Calu3 (cell line): ENCODE results near the gene INKA1. TPM values are rescaled to one million over a fixed set of nuclear protein-coding genes. Genes with fewer than 3 reads are reported as not detected.

Experiments used
- BruUV-seq: library from RNA; stranded (reverse); fragments of 400-500 nt; replicated peaks from 2 replicates; lab custom pipeline; 2021; lab: Mats Ljungman, UMichigan
- CTCF ChIA-PET: fragments of 300-600 bp; sonication (Branson Sonifier 250); formaldehyde crosslinking; loops from one replicate; lab custom pipeline; 2022; ENCODE audit warnings: antibody characterized with exemption; lab: Charles Lee
- DNase-seq: peaks from one replicate; pipeline ENCODE4 v3.0.0; 2022
- H3K27ac Mint-ChIP-seq: one replicate; pipeline ENCODE4 v1.8.0; 2022; ENCODE audit warnings: mixed read lengths; ENCODE audit not compliant: unreplicated experiment
- H3K27me3 Mint-ChIP-seq: one replicate; pipeline ENCODE4 v1.8.0; 2022; ENCODE audit warnings: mixed read lengths; ENCODE audit not compliant: unreplicated experiment
- H3K36me3 Mint-ChIP-seq: one replicate; pipeline ENCODE4 v1.8.0; 2022; ENCODE audit warnings: mild to moderate bottlenecking, moderate library complexity, mixed read lengths; ENCODE audit not compliant: insufficient read depth, unreplicated experiment
- H3K4me1 Mint-ChIP-seq: one replicate; pipeline ENCODE4 v1.8.0; 2022; ENCODE audit warnings: mild to moderate bottlenecking, low read depth, mixed read lengths; ENCODE audit not compliant: unreplicated experiment
- H3K4me3 Mint-ChIP-seq: one replicate; pipeline ENCODE4 v1.8.0; 2022; ENCODE audit warnings: mild to moderate bottlenecking, low read depth, moderate library complexity, mixed read lengths; ENCODE audit not compliant: unreplicated experiment
- H3K9me3 Mint-ChIP-seq: one replicate; pipeline ENCODE4 v1.8.0; 2022; ENCODE audit warnings: low read depth, mixed read lengths; ENCODE audit not compliant: unreplicated experiment
- CTCF ChIP-seq: fragments of 200-600 bp; IDR thresholded peaks from one replicate; pipeline ENCODE4 v1.8.0; 2022; ENCODE audit warnings: antibody characterized with exemption; ENCODE audit not compliant: unreplicated experiment
- intact Hi-C: fragments of 100-400 bp; cut with micrococcal nuclease; formaldehyde crosslinking; loops from one replicate; pipeline ENCODE4 v1.10.0; 2022; ENCODE audit not compliant: unreplicated experiment
- total RNA-seq: library from RNA; stranded (reverse); gene quantifications from 2 replicates; pipeline ENCODE4 v1.2.3, GENCODE V29; 2022

INKA1 gene
- total RNA-seq, 1 experiment from 2014 or later: 0.35 TPM

GRCh38 chr3:49805367-49805782 lies 2.3 kb downstream of the INKA1 start:
- Mint-ChIP-seq H3K4me3 (no peak overlapping the region), H3K27me3 (peaks cover 39% of the 10 kb centered on the region), H3K36me3 (peaks cover 12% of the 10 kb centered on the region), H3K4me1 (peaks cover 12% of the 10 kb centered on the region), H3K27ac (no peak overlapping the region), H3K9me3 (no peaks in the 10 kb centered on the region)
- no peak for TF ChIP-seq CTCF
- intact Hi-C loops: no loop called here
- BruUV-seq: no TSS peak
- CTCF ChIA-PET: no interaction called here
- DNase-seq: no peak

- no TSS peak for BruUV-seq
- no peak overlapping the region for H3K4me3 Mint-ChIP-seq
Measured at GRCh38 chr3:49805897-49806701, 3.0 kb downstream of the INKA1 start.

GRCh38 chr3:49806850-49807249 lies 3.8 kb downstream of the INKA1 start:
- no peak for TF ChIP-seq CTCF
- CTCF ChIA-PET: interaction anchor here (0.6 kb wide), 2 partner anchors 42 to 57 kb away, joined by 3 to 4 read pairs; no protein-coding TSS in a partner anchor
- Mint-ChIP-seq H3K9me3 (no peaks in the 10 kb centered on the region), H3K36me3 (peaks cover 11% of the 10 kb centered on the region), H3K4me1 (peaks cover 10% of the 10 kb centered on the region), H3K4me3 (no peak overlapping the region), H3K27me3 (peaks cover 26% of the 10 kb centered on the region), H3K27ac (no peak overlapping the region)
- intact Hi-C loops: no loop called here
- no peak for DNase-seq
- no TSS peak for BruUV-seq

More at GRCh38 chr3:49805897-49806701, 3.0 kb downstream of the INKA1 start:
- Mint-ChIP-seq H3K27ac (no peak overlapping the region), H3K4me1 (peaks cover 12% of the 10 kb centered on the region), H3K9me3 (no peaks in the 10 kb centered on the region), H3K27me3 (peaks cover 34% of the 10 kb centered on the region), H3K36me3 (peaks cover 12% of the 10 kb centered on the region)
- TF ChIP-seq CTCF: no peak
- CTCF ChIA-PET: interaction anchor here (0.6 kb wide), 1 partner anchor 56 kb away, joined by 3 read pairs; no protein-coding TSS in a partner anchor
- intact Hi-C loops: no loop called here
- DNase-seq: no peak

- CTCF ChIA-PET: interaction anchor here (0.6 to 1.3 kb wide), 2 partner anchors 32 to 42 kb away, joined by 3 to 4 read pairs; no protein-coding TSS in a partner anchor
- Mint-ChIP-seq H3K36me3 (peaks cover 4% of the 10 kb centered on the region), H3K4me1 (peaks cover 2% of the 10 kb centered on the region), H3K27ac (no peak overlapping the region), H3K27me3 (peaks cover 19% of the 10 kb centered on the region), H3K4me3 (no peak overlapping the region), H3K9me3 (no peaks in the 10 kb centered on the region)
- intact Hi-C loops: no loop called here
- BruUV-seq: no TSS peak
- DNase-seq: no peak
- no peak for TF ChIP-seq CTCF
Measured at GRCh38 chr3:49807431-49808114, 4.5 kb downstream of the INKA1 start.
